ENCODE results near the gene ULK4.
"Not testable (repeated sequence)": the region's sequence is repeated elsewhere in the genome, so short reads cannot be mapped to it uniquely, and the experiment has no call there.

Gene ULK4

GRCh38 chr3:41565948-41566514 is 395.9 kb downstream of the ULK4 start:
- no peaks in the 10 kb centered on the region for H3F3A ChIP-seq (ENCODE audit: control insufficient read depth, insufficient read depth)

GRCh38 chr3:41565003-41565402 is 396.9 kb downstream of the ULK4 start:
- no peaks in the 10 kb centered on the region for H3K9me3 ChIP-seq (ENCODE audit: control insufficient read depth, insufficient read depth, low read length)

More at GRCh38 chr3:41565948-41566514, 395.9 kb downstream of the ULK4 start:
- Histone ChIP-seq H3K36me3 (ENCODE audit: control insufficient read depth, low read length) (no peaks in the 10 kb centered on the region), H3K4me3 (ENCODE audit: low read length) (no peak overlapping the region), H3K4me2 (ENCODE audit: low read length) (no peak overlapping the region), H3K4me1 (ENCODE audit: control insufficient read depth, low read length) (no peaks in the 10 kb centered on the region), H3K9me3 (ENCODE audit: control insufficient read depth, insufficient read depth, low read length) (no peaks in the 10 kb centered on the region), H3K9me2 (replicated peaks; ENCODE audit: control insufficient read depth, low read length) (no peaks in the 10 kb centered on the region), H4K20me1 (ENCODE audit: control insufficient read depth, insufficient read depth, low read depth, low read length) (no peaks in the 10 kb centered on the region), H3K27me3 (ENCODE audit: control insufficient read depth, low read length) (no peaks in the 10 kb centered on the region), H3K27ac (ENCODE audit: low read depth, low read length) (no peak overlapping the region), H3K79me2 (ENCODE audit: control insufficient read depth, low read length) (no peaks in the 10 kb centered on the region)
- TF ChIP-seq EZH2phosphoT487 (IDR thresholded peaks at IDR 0.05; ENCODE audit: borderline replicate concordance, low read length): no peak
- no peak for TF ChIP-seq CTCF (IDR thresholded peaks at IDR 0.05; ENCODE audit: low read depth, low read length, poor library complexity, severe bottlenecking)

GRCh38 chr3:41556245-41556644 is 405.7 kb downstream of the ULK4 start:
- H3K27ac ChIP-seq (ENCODE audit: low read depth, low read length); H3K9me2 ChIP-seq (replicated peaks; ENCODE audit: control insufficient read depth, low read length); H3K79me2 ChIP-seq (ENCODE audit: control insufficient read depth, low read length); H4K20me1 ChIP-seq (ENCODE audit: control insufficient read depth, insufficient read depth, low read depth, low read length); H3F3A ChIP-seq (ENCODE audit: control insufficient read depth, insufficient read depth); H3K36me3 ChIP-seq (ENCODE audit: control insufficient read depth, low read length); H3K4me3 ChIP-seq (ENCODE audit: low read length); H3K4me1 ChIP-seq (ENCODE audit: control insufficient read depth, low read length); H3K4me2 ChIP-seq (ENCODE audit: low read length); H3K27me3 ChIP-seq (ENCODE audit: control insufficient read depth, low read length); H3K9me3 ChIP-seq (ENCODE audit: control insufficient read depth, insufficient read depth, low read length): not testable (repeated sequence)

More at GRCh38 chr3:41565003-41565402, 396.9 kb downstream of the ULK4 start:
- Histone ChIP-seq H3K79me2 (ENCODE audit: control insufficient read depth, low read length) (no peaks in the 10 kb centered on the region), H3K4me2 (ENCODE audit: low read length) (no peak overlapping the region), H3F3A (ENCODE audit: control insufficient read depth, insufficient read depth) (no peaks in the 10 kb centered on the region), H3K4me1 (ENCODE audit: control insufficient read depth, low read length) (no peaks in the 10 kb centered on the region), H4K20me1 (ENCODE audit: control insufficient read depth, insufficient read depth, low read depth, low read length) (no peaks in the 10 kb centered on the region), H3K27me3 (ENCODE audit: control insufficient read depth, low read length) (no peaks in the 10 kb centered on the region), H3K36me3 (ENCODE audit: control insufficient read depth, low read length) (no peaks in the 10 kb centered on the region), H3K27ac (ENCODE audit: low read depth, low read length) (no peak overlapping the region), H3K9me2 (replicated peaks; ENCODE audit: control insufficient read depth, low read length) (no peaks in the 10 kb centered on the region), H3K4me3 (ENCODE audit: low read length) (no peak overlapping the region)
- no peak for TF ChIP-seq CTCF (IDR thresholded peaks at IDR 0.05; ENCODE audit: low read depth, low read length, poor library complexity, severe bottlenecking)
- TF ChIP-seq EZH2phosphoT487 (IDR thresholded peaks at IDR 0.05; ENCODE audit: borderline replicate concordance, low read length): no peak

- Histone ChIP-seq H3K27ac (ENCODE audit: low read depth, low read length) (no peak overlapping the region), H3K4me2 (ENCODE audit: low read length) (no peak overlapping the region), H3K36me3 (ENCODE audit: control insufficient read depth, low read length) (no peaks in the 10 kb centered on the region), H3K4me3 (ENCODE audit: low read length) (no peak overlapping the region), H3F3A (ENCODE audit: control insufficient read depth, insufficient read depth) (no peaks in the 10 kb centered on the region), H3K4me1 (ENCODE audit: control insufficient read depth, low read length) (no peaks in the 10 kb centered on the region), H4K20me1 (ENCODE audit: control insufficient read depth, insufficient read depth, low read depth, low read length) (no peaks in the 10 kb centered on the region), H3K79me2 (ENCODE audit: control insufficient read depth, low read length) (no peaks in the 10 kb centered on the region), H3K9me2 (replicated peaks; ENCODE audit: control insufficient read depth, low read length) (no peaks in the 10 kb centered on the region), H3K27me3 (ENCODE audit: control insufficient read depth, low read length) (no peaks in the 10 kb centered on the region; the same call in 1 of the 2 replicates), H3K9me3 (ENCODE audit: control insufficient read depth, insufficient read depth, low read length) (no peaks in the 10 kb centered on the region)
- no peak for TF ChIP-seq CTCF (IDR thresholded peaks at IDR 0.05; ENCODE audit: low read depth, low read length, poor library complexity, severe bottlenecking)
- no peak for TF ChIP-seq EZH2phosphoT487 (IDR thresholded peaks at IDR 0.05; ENCODE audit: borderline replicate concordance, low read length)
These were observed 428.9 kb downstream of the ULK4 start for GRCh38 chr3:41532976-41533375.

Data from DOHH2 (cell line).